Mesothelial cell of epicardium (in vitro differentiated cells): ENCODE data around the gene SNX9. TPM values are rescaled to one million over a fixed set of nuclear protein-coding genes. Genes with fewer than 3 reads are reported as not detected.
"Not testable (repeated sequence)": the region's sequence is repeated elsewhere in the genome, so short reads cannot be mapped to it uniquely, and the experiment has no call there.

Experiments used
- DNase-seq, 2 experiments: peaks; one replicate each; pipeline ENCODE4 v3.0.0; 2021; ENCODE audit warnings: low spot score in 2 of 2; ENCODE audit not compliant: unreplicated experiment in 2 of 2
- H3K27ac Mint-ChIP-seq: 2 replicates; pipeline ENCODE4 v1.8.0; 2021; ENCODE audit warnings: mixed read lengths
- H3K27me3 Mint-ChIP-seq: 2 replicates; pipeline ENCODE4 v1.8.0; 2021; ENCODE audit warnings: low read depth, mixed read lengths
- H3K36me3 Mint-ChIP-seq: 2 replicates; pipeline ENCODE4 v1.8.0; 2021; ENCODE audit warnings: mixed read lengths
- H3K4me1 Mint-ChIP-seq: 2 replicates; pipeline ENCODE4 v1.8.0; 2021; ENCODE audit warnings: mixed read lengths
- H3K4me3 Mint-ChIP-seq: 2 replicates; pipeline ENCODE4 v1.8.0; 2021; ENCODE audit warnings: mild to moderate bottlenecking, moderate library complexity, mixed read lengths
- H3K9me3 Mint-ChIP-seq: 2 replicates; pipeline ENCODE4 v1.8.0; 2021; ENCODE audit warnings: mixed read lengths
- total RNA-seq: library from RNA; stranded (reverse); gene quantifications from 3 replicates; pipeline ENCODE4 v1.2.1, GENCODE V29; 2021
- TF ChIP-seq, protein P1 (sequence below): fragments of 200-600 bp; sonication (generic); IDR thresholded peaks from one replicate; pipeline ENCODE4 v1.5.0; 2021; ENCODE audit warnings: antibody characterized with exemption; ENCODE audit not compliant: unreplicated experiment

SNX9 gene
- total RNA-seq, 1 donor from 2014 or later, result 23.1 TPM

DNA sequence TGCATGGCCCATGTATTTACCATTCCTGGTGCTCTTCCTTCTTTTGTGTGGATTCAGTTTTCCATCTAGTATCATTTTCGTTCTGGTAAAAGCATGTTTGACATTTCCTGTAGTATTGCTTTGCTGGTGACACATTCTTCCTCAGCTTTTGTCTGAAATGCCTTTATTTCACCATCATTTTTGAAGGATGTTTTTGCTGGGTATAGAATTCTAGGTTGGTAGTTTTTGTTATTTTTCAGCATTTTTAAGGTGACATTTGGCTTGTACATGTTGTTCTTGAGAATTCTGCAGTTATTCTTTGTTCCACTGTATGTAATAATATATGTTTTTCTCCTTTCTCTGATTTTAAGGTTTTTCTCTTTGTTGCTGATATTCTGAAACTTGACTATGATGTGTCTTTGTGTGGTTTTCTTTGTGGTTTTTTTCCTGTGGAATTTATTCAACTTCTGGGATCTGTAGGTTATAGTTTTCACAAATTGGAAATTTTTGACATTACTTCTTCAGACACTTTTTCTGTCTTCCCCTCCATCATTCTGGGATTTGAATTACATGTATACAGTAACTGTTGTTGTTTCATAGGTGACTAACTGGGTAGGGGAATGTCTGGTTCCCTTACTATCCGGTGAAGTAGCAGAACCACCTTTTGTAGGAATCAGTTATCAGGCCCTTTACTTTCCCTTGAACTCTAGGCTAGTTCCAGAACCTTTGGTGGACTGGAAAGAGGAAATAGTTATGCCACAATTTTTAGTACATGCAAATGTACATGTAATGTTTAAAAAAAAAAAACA, 30.2 kb downstream of the SNX9 start:
- Mint-ChIP-seq H3K9me3 (peaks cover 22% of the 10 kb centered on the region), H3K27me3 (no peaks in the 10 kb centered on the region), H3K27ac (no peak overlapping the region), H3K36me3 (peaks cover 13% of the 10 kb centered on the region), H3K4me3 (no peak overlapping the region), H3K4me1 (peaks cover 17% of the 10 kb centered on the region)
- no peak for DNase-seq
- TF ChIP-seq, protein P1, sequence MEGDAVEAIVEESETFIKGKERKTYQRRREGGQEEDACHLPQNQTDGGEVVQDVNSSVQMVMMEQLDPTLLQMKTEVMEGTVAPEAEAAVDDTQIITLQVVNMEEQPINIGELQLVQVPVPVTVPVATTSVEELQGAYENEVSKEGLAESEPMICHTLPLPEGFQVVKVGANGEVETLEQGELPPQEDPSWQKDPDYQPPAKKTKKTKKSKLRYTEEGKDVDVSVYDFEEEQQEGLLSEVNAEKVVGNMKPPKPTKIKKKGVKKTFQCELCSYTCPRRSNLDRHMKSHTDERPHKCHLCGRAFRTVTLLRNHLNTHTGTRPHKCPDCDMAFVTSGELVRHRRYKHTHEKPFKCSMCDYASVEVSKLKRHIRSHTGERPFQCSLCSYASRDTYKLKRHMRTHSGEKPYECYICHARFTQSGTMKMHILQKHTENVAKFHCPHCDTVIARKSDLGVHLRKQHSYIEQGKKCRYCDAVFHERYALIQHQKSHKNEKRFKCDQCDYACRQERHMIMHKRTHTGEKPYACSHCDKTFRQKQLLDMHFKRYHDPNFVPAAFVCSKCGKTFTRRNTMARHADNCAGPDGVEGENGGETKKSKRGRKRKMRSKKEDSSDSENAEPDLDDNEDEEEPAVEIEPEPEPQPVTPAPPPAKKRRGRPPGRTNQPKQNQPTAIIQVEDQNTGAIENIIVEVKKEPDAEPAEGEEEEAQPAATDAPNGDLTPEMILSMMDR, result no peak

DNA sequence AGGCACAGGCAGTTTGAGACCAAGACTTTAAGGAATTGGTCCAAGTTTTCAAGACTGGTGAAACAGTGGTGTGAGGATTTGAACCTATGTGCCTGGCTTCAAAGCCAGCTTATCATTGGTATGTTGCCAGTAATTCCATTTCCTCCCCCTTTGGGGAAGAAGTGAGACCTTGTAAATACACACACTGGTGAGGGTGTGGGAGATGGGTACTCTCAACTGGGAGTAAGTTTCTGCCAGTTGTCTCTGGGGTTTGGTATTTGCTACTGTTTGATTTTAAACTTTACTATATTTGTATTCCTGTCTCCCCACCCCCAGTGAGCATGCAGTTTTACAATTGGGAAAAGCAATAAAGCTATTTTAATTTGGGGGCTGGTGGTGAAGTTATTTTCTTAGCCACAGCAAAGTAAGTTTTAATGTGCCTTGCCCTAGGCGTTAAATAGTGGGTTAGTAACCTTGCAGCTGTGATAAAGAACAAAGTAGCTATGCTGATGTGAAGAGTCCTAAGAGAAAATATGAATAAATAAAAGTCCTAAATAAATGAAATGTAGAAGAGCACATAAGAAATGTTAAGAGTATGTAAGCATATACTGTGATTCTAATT, 31.0 kb downstream of the SNX9 start:
- no peak for DNase-seq
- peaks cover 10% of the 10 kb centered on the region for H3K4me1 Mint-ChIP-seq

DNA sequence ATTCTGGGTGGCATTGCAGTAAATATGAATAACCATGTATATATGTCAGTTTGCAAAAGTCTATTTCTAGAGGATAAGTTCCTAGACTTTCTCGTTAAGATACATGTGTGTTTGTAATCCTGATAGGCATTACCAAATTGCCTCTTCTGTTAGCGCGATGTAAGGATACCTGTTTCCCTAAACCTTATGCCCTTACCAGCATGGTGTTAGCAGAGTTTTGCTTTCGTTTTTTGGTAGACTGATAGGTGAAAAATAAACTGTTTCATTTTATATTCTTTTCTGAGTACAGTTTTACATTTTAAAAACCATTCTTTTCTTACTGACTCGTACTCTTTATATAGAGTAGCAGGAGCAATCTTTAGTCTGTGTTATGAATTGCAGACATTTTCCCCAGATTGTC, 32.3 kb downstream of the SNX9 start:
- Mint-ChIP-seq H3K36me3 (peaks cover 13% of the 10 kb centered on the region), H3K9me3 (peaks cover 28% of the 10 kb centered on the region), H3K4me1 (peaks cover 6% of the 10 kb centered on the region), H3K27me3 (no peaks in the 10 kb centered on the region), H3K27ac (no peak overlapping the region), H3K4me3 (no peak overlapping the region)
- TF ChIP-seq, protein P1, result no peak
- DNase-seq, result no peak

More for the DNA sequence above, 31.0 kb downstream of the SNX9 start:
- H3K27me3 Mint-ChIP-seq, result no peaks in the 10 kb centered on the region
- peaks cover 22% of the 10 kb centered on the region for H3K9me3 Mint-ChIP-seq
- H3K36me3 Mint-ChIP-seq, result peaks cover 13% of the 10 kb centered on the region
- TF ChIP-seq, protein P1, result no peak
- no peak overlapping the region for H3K4me3 Mint-ChIP-seq
- no peak overlapping the region for H3K27ac Mint-ChIP-seq

DNA sequence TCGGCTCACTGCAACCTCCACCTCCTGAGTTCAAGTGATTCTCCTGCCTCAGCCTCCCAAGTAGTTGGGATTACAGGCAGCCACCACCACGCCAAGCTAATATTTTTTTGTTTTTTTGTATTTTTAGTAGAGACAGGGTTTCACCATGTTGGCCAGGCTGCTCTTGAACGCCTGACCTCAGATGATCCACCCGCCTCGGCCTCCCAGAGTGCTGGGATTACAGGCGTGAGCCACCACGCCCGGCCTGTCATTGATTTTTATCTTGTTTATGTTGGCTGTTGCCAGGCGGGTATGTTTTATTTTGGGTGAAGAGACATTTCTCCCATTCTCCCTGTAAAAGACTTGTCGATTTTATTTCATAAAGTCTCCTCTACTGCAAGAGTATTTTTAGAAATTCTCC, 32.8 kb downstream of the SNX9 start:
- H3K9me3 Mint-ChIP-seq, result peaks cover 28% of the 10 kb centered on the region
- not testable (repeated sequence) for H3K4me3 Mint-ChIP-seq, H3K27ac Mint-ChIP-seq, DNase-seq, H3K27me3 Mint-ChIP-seq
- H3K36me3 Mint-ChIP-seq, result peaks cover 13% of the 10 kb centered on the region
- peaks cover 10% of the 10 kb centered on the region for H3K4me1 Mint-ChIP-seq

DNA sequence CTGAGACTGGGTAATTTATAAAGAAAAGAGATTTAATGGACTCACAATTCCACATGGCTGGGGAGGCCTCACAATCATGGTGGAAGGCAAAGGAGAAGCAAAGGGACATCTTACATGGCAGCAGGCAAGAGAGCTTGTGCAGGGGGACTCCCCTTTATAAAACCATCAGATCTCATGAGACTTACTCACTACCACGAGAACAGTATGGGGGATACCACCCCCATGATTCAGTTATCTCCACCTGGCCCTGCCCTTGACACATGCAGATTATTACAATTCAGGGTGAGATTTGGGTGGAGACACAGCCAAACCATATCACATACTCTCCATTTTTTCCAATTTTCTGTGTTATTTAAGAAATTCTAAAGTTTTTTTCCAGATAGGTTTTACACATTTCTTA, 35.6 kb downstream of the SNX9 start:
- Mint-ChIP-seq H3K9me3 (peaks cover 16% of the 10 kb centered on the region), H3K4me1 (peaks cover 34% of the 10 kb centered on the region)
- H3K27ac Mint-ChIP-seq, H3K27me3 Mint-ChIP-seq, H3K36me3 Mint-ChIP-seq, H3K4me3 Mint-ChIP-seq, DNase-seq: not testable (repeated sequence)

DNA sequence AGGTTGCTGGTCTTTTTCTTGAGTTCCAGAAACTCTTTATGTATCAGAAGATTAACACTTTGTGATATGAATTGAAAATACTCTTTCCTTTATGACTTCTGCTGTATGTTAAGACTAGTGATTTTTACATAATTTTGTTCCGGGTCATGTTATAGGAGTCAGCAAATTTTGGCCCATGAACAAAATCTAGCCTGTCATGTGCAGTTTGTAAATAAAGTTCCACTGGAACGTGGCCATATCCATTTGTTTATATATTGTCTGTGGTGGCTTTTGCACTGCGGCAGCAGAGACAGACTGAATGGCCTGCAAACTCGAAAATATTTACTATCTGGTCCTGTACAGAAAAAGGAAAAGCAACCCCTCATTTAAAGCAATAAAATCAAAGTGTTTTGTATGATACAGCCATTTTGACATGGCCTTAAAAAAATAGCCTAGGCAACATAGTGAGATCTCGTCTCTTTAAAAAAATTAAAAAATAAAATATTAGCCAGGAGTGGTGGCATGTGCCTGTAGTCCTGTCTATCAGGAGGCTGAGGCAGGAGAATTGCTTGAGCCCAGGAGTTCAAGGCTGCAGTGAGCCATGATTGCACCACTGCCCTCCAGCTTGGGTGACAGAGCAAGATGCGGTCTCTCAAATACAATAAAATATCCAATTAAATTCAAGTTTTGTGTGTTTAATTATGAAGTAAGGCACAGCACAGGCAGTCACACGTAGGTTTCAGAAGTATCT, 36.9 kb downstream of the SNX9 start:
- no peak for DNase-seq
- Mint-ChIP-seq H3K27ac (no peak overlapping the region), H3K4me1 (peaks cover 34% of the 10 kb centered on the region), H3K4me3 (no peak overlapping the region), H3K27me3 (no peaks in the 10 kb centered on the region), H3K9me3 (peaks cover 8% of the 10 kb centered on the region), H3K36me3 (no peaks in the 10 kb centered on the region)
- TF ChIP-seq, protein P1, result no peak
